SK-N-SH treated with all-trans-retinoic acid at 6 μM for 48 hours (cell line): ENCODE measurements around the gene LNPK.
A peak's percentile ranks its signal among the peaks of the same experiment; 100 is the strongest.
"Not testable (repeated sequence)": the region's sequence is repeated elsewhere in the genome, so short reads cannot be mapped to it uniquely, and the experiment has no call there.

Source experiments
- ARNTL ChIP-seq: fragments of 450-650 bp; formaldehyde crosslinking; IDR thresholded peaks from 2 replicates; pipeline ENCODE4 v1.5.0; 2020; ENCODE audit warnings: low read depth, mild to moderate bottlenecking, moderate library complexity, borderline replicate concordance
- BACH2 ChIP-seq: fragments of 250-450 bp; sonication (Bioruptor Pico); IDR thresholded peaks from 2 replicates; pipeline ENCODE4 v1.9.0; 2021; ENCODE audit warnings: mild to moderate bottlenecking, borderline replicate concordance
- CREB5 ChIP-seq: fragments of 250-450 bp; sonication (Bioruptor Pico); IDR thresholded peaks from 2 replicates; pipeline ENCODE4 v1.5.1; 2020; ENCODE audit warnings: low read depth, mild to moderate bottlenecking, moderate library complexity
- CSDC2 ChIP-seq: fragments of 250-450 bp; sonication (Bioruptor Pico); IDR thresholded peaks from 2 replicates; pipeline ENCODE4 v1.5.0; 2020; ENCODE audit warnings: mild to moderate bottlenecking, moderate library complexity
- GLIS3 ChIP-seq: fragments of 250-450 bp; sonication (Bioruptor Pico); IDR thresholded peaks from 2 replicates; pipeline ENCODE4 v1.5.0; 2020; ENCODE audit warnings: mild to moderate bottlenecking, moderate library complexity
- ISL1 ChIP-seq: fragments of 250-450 bp; sonication (Bioruptor Pico); IDR thresholded peaks from 2 replicates; pipeline ENCODE4 v2.1.2; 2022; ENCODE audit warnings: mild to moderate bottlenecking, moderate library complexity
- OSR1 ChIP-seq: fragments of 250-450 bp; sonication (Bioruptor Pico); IDR thresholded peaks from 2 replicates; pipeline ENCODE4 v1.8.0; 2022; ENCODE audit warnings: moderate library complexity, mild to moderate bottlenecking, inconsistent platforms
- RARB ChIP-seq: fragments of 250-450 bp; sonication (Bioruptor Pico); IDR thresholded peaks from 2 replicates; pipeline ENCODE4 v1.8.0; 2021; ENCODE audit warnings: mild to moderate bottlenecking, moderate library complexity
- SNAI2 ChIP-seq: fragments of 250-450 bp; sonication (Bioruptor Pico); IDR thresholded peaks from 2 replicates; pipeline ENCODE4 v1.5.0; 2020; ENCODE audit warnings: mild to moderate bottlenecking, moderate library complexity
- ZNF70 ChIP-seq: fragments of 450-650 bp; formaldehyde crosslinking; IDR thresholded peaks from 2 replicates; pipeline ENCODE4 v1.5.0; 2020; ENCODE audit warnings: mild to moderate bottlenecking, moderate library complexity
- ZNF8 ChIP-seq: fragments of 450-650 bp; formaldehyde crosslinking; IDR thresholded peaks from 2 replicates; pipeline ENCODE4 v1.5.0; 2020; ENCODE audit warnings: mild to moderate bottlenecking, moderate library complexity
- TF ChIP-seq, protein P1 (sequence below): fragments of 250-450 bp; sonication (Bioruptor Pico); IDR thresholded peaks from 2 replicates; pipeline ENCODE4 v1.8.0; 2020; ENCODE audit warnings: mild to moderate bottlenecking, moderate library complexity, borderline replicate concordance

GRCh38 chr2:175963171-175963570 lies 38.9 kb downstream of the LNPK start:
- not testable (repeated sequence) for TF ChIP-seq ARNTL (CRISPR knock-in tag); GLIS3 (CRISPR knock-in tag); CSDC2 (CRISPR knock-in tag); OSR1 (CRISPR knock-in tag); CREB5; ISL1 (CRISPR knock-in tag); ZNF70 (CRISPR knock-in tag); SNAI2 (CRISPR knock-in tag); BACH2 (CRISPR knock-in tag); RARB
- 0 out of 2 replicates have a peak, but pooled peaks have one; percentile 24 for TF ChIP-seq ZNF8 (CRISPR knock-in tag)
- TF ChIP-seq, protein P1, sequence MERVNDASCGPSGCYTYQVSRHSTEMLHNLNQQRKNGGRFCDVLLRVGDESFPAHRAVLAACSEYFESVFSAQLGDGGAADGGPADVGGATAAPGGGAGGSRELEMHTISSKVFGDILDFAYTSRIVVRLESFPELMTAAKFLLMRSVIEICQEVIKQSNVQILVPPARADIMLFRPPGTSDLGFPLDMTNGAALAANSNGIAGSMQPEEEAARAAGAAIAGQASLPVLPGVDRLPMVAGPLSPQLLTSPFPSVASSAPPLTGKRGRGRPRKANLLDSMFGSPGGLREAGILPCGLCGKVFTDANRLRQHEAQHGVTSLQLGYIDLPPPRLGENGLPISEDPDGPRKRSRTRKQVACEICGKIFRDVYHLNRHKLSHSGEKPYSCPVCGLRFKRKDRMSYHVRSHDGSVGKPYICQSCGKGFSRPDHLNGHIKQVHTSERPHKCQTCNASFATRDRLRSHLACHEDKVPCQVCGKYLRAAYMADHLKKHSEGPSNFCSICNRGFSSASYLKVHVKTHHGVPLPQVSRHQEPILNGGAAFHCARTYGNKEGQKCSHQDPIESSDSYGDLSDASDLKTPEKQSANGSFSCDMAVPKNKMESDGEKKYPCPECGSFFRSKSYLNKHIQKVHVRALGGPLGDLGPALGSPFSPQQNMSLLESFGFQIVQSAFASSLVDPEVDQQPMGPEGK (CRISPR knock-in tag): not testable (repeated sequence)
